ENCODE results near the gene FMN1.
A peak's percentile ranks its signal among the peaks of the same experiment; 100 is the strongest.

Gene FMN1

GRCh38 chr15:32871883-32872282 lies 322.6 kb downstream of the FMN1 start:
- Mint-ChIP-seq H3K9me3 (no peaks in the 10 kb centered on the region), H3K27ac (peak overlapping the region in 1 of 3 experiments; percentile 54), H3K4me3 (no peak overlapping the region), H3K36me3 (ENCODE audit: low read depth) (peaks cover 5% of the 10 kb centered on the region), H3K4me1 (peaks cover 17% of the 10 kb centered on the region), H3K27me3 (ENCODE audit: low read depth) (peaks cover 14% of the 10 kb centered on the region)
- TF ChIP-seq CTCF (IDR thresholded peaks at IDR 0.05; ENCODE audit: unreplicated experiment in 3 of 3), result no peak

- peaks cover 5% of the 10 kb centered on the region for H3K36me3 Mint-ChIP-seq (ENCODE audit: low read depth)
- no peak for TF ChIP-seq CTCF (IDR thresholded peaks at IDR 0.05; ENCODE audit: unreplicated experiment in 3 of 3)
- peaks cover 21% of the 10 kb centered on the region for H3K4me1 Mint-ChIP-seq
- peaks cover 11% of the 10 kb centered on the region for H3K27me3 Mint-ChIP-seq (ENCODE audit: low read depth)
- H3K4me3 Mint-ChIP-seq, result no peak overlapping the region
- no peak overlapping the region for H3K27ac Mint-ChIP-seq
- no peaks in the 10 kb centered on the region for H3K9me3 Mint-ChIP-seq
Measured at GRCh38 chr15:32870240-32871033, 324.1 kb downstream of the FMN1 start.

- H3K36me3 Mint-ChIP-seq (ENCODE audit: low read depth), result peaks cover 7% of the 10 kb centered on the region
- H3K4me1 Mint-ChIP-seq, result peaks cover 21% of the 10 kb centered on the region
- H3K9me3 Mint-ChIP-seq, result no peaks in the 10 kb centered on the region
- no peak for TF ChIP-seq CTCF (IDR thresholded peaks at IDR 0.05; ENCODE audit: unreplicated experiment in 3 of 3)
- peaks cover 9% of the 10 kb centered on the region for H3K27me3 Mint-ChIP-seq (ENCODE audit: low read depth)
- H3K4me3 Mint-ChIP-seq, result no peak overlapping the region
- no peak overlapping the region for H3K27ac Mint-ChIP-seq
Measured at GRCh38 chr15:32869776-32870175, 324.7 kb downstream of the FMN1 start.

- Mint-ChIP-seq H3K27ac (no peak overlapping the region), H3K4me1 (peaks cover 25% of the 10 kb centered on the region), H3K27me3 (ENCODE audit: low read depth) (peaks cover 9% of the 10 kb centered on the region), H3K4me3 (no peak overlapping the region), H3K9me3 (no peaks in the 10 kb centered on the region), H3K36me3 (ENCODE audit: low read depth) (peaks cover 8% of the 10 kb centered on the region)
- TF ChIP-seq CTCF (IDR thresholded peaks at IDR 0.05; ENCODE audit: unreplicated experiment in 3 of 3), result no peak
Measured at GRCh38 chr15:32867313-32867626, 327.2 kb downstream of the FMN1 start.

- no peak for TF ChIP-seq CTCF (IDR thresholded peaks at IDR 0.05; ENCODE audit: unreplicated experiment in 3 of 3)
Measured at GRCh38 chr15:32866454-32867312, 327.8 kb downstream of the FMN1 start.

More at GRCh38 chr15:32866454-32867312, 327.8 kb downstream of the FMN1 start:
- Mint-ChIP-seq H3K27me3 (ENCODE audit: low read depth) (peaks cover 12% of the 10 kb centered on the region), H3K36me3 (ENCODE audit: low read depth) (peaks cover 8% of the 10 kb centered on the region), H3K4me3 (no peak overlapping the region), H3K9me3 (no peaks in the 10 kb centered on the region), H3K4me1 (peaks cover 29% of the 10 kb centered on the region), H3K27ac (peak overlapping the region in 1 of 3 experiments; percentile 2)

Data from nephron (organoid).